Esophagus squamous epithelium (tissue), 5 donors: ENCODE results near the gene MRPL44. TPM values are rescaled to one million over a fixed set of nuclear protein-coding genes. Genes with fewer than 3 reads are reported as not detected.
A peak's percentile ranks its signal among the peaks of the same experiment; 100 is the strongest.
"Not testable (repeated sequence)": the region's sequence is repeated elsewhere in the genome, so short reads cannot be mapped to it uniquely, and the experiment has no call there.

Experiments used
- DNase-seq: peaks from one replicate; lab custom pipeline; 2025; lab: John Stamatoyannopoulos, UW
- H3K27ac ChIP-seq, 4 donors: fragments of 200-600 bp; sonication (generic); one replicate each; pipeline ENCODE4 v1.5.1; 2016 to 2019; ENCODE audit warnings: mild to moderate bottlenecking in 1 of 4
- H3K27me3 ChIP-seq, 4 donors: fragments of 200-600 bp; sonication (generic); 1 replicate in 3 of 4; 2 replicates in 1 of 4; pipeline versions ENCODE4 v1.5.1 to v1.6.0; 2017 to 2021; ENCODE audit warnings: antibody characterized with exemption in 1 of 4
- H3K36me3 ChIP-seq, 3 donors: fragments of 200-600 bp; sonication (generic); one replicate each; pipeline ENCODE4 v1.5.1; 2016 to 2019
- H3K4me1 ChIP-seq, 3 donors: fragments of 200-600 bp; sonication (generic); one replicate each; pipeline ENCODE4 v1.5.1; 2017 to 2019
- H3K4me3 ChIP-seq, 4 donors: fragments of 200-600 bp; sonication (generic); 1 replicate in 3 of 4; 2 replicates in 1 of 4; pipeline ENCODE4 v1.5.1; 2016 to 2019; ENCODE audit warnings: mild to moderate bottlenecking in 2 of 4, moderate library complexity in 1 of 4
- H3K9me3 ChIP-seq, 3 donors: fragments of 200-600 bp; sonication (generic); one replicate each; pipeline ENCODE4 v1.5.1; 2016 to 2019
- CTCF ChIP-seq, 6 experiments: fragments of 450-650 bp in 4 of 6; fragments of 200-600 bp in 2 of 6; sonication (generic) in 2 of 6; IDR thresholded peaks; one replicate each; pipeline ENCODE4 v1.5.1; 2016 to 2019; ENCODE audit warnings: antibody characterized with exemption in 6 of 6, mild to moderate bottlenecking in 4 of 6, moderate library complexity in 4 of 6
- POLR2A ChIP-seq, 4 donors: fragments of 450-650 bp; IDR thresholded peaks; one replicate each; pipeline ENCODE4 v1.6.1; 2017; ENCODE audit warnings: antibody characterized with exemption in 4 of 4, mild to moderate bottlenecking in 4 of 4, moderate library complexity in 3 of 4
- WGBS, 2 donors: methylation state at CpG; one replicate each; pipeline ENCODE4 v1.1.5; 2018; 5-methylcytosine and 5-hydroxymethylcytosine counted together
- intact Hi-C: fragments of 100-400 bp; cut with DNase I; formaldehyde crosslinking; loops from one replicate; pipeline ENCODE4 v1.15.0; 2022
- total RNA-seq, 4 donors: library from RNA; depleted of rRNA; stranded (reverse); fragments of >200 nt; gene quantifications; one replicate each; pipeline ENCODE4 v1.1.0, GENCODE V29; 2016
- donor health status: DM: yes; HTN: yes; CAD: no.

Gene MRPL44
- total RNA-seq, 4 donors from 2014 or later = 18.5 to 35.6 (median 23.5) TPM

- H3K27ac ChIP-seq = no peak overlapping the region
Measured at GRCh38 chr2:223936862-223937326, 20.4 kb upstream of the MRPL44 start.

GRCh38 chr2:223937535-223937934, 19.7 kb upstream of the MRPL44 start:
- WGBS, 2 donors = 0% methylated on average over 1 of the region's 1 CpG
- Histone ChIP-seq H3K27ac (no peak overlapping the region), H3K4me3 (no peak overlapping the region), H3K36me3 (peaks cover 0 to 5% (median 0%) of the 10 kb centered on the region in 3 donors), H3K4me1 (peaks cover 8 to 81% (median 36%) of the 10 kb centered on the region in 3 donors), H3K27me3 (no peaks in the 10 kb centered on the region), H3K9me3 (no peaks in the 10 kb centered on the region)
- intact Hi-C loops = no loop called here
- no peak for TF ChIP-seq POLR2A (IDR thresholded peaks at IDR 0.05)
- no peak for TF ChIP-seq CTCF (IDR thresholded peaks at IDR 0.05)
- no peak for DNase-seq

More at GRCh38 chr2:223936862-223937326, 20.4 kb upstream of the MRPL44 start:
- no peak for TF ChIP-seq POLR2A (IDR thresholded peaks at IDR 0.05)
- no peak for TF ChIP-seq CTCF (IDR thresholded peaks at IDR 0.05)
- intact Hi-C loops = no loop called here
- DNase-seq = no peak
- peaks cover 6 to 74% (median 34%) of the 10 kb centered on the region in 3 donors for H3K4me1 ChIP-seq
- peaks cover 0 to 5% (median 0%) of the 10 kb centered on the region in 3 donors for H3K36me3 ChIP-seq
- no peak overlapping the region for H3K4me3 ChIP-seq
- H3K27me3 ChIP-seq = no peaks in the 10 kb centered on the region
- no peaks in the 10 kb centered on the region for H3K9me3 ChIP-seq
- 46 to 67% methylated on average over 5 of the region's 5 CpGs for WGBS, 2 donors

- H3K27me3 ChIP-seq, H3K9me3 ChIP-seq, H3K36me3 ChIP-seq, H3K4me3 ChIP-seq, H3K27ac ChIP-seq, intact Hi-C loops, DNase-seq: not testable (repeated sequence)
- 38 to 48% methylated on average over 2 of the region's 2 CpGs for WGBS, 2 donors
- peaks cover 8 to 86% (median 42%) of the 10 kb centered on the region in 3 donors for H3K4me1 ChIP-seq
Measured at GRCh38 chr2:223939438-223939837, 17.8 kb upstream of the MRPL44 start.

GRCh38 chr2:223941579-223942277, 15.5 kb upstream of the MRPL44 start:
- H3K36me3 ChIP-seq = peaks cover 0 to 5% (median 0%) of the 10 kb centered on the region in 3 donors
- DNase-seq = no peak
- H3K4me1 ChIP-seq = peaks cover 8 to 76% (median 32%) of the 10 kb centered on the region in 3 donors
- H3K27ac ChIP-seq = peak overlapping the region in 1 of 4 donors; percentile 14
- H3K27me3 ChIP-seq = no peaks in the 10 kb centered on the region
- 37 to 41% methylated on average over 10 to 11 of the region's 12 CpGs for WGBS, 2 donors
- no peaks in the 10 kb centered on the region for H3K9me3 ChIP-seq
- H3K4me3 ChIP-seq = no peak overlapping the region
- no peak for TF ChIP-seq POLR2A (IDR thresholded peaks at IDR 0.05)
- TF ChIP-seq CTCF (IDR thresholded peaks at IDR 0.05) = no peak
- intact Hi-C loops = no loop called here

GRCh38 chr2:223943135-223943534, 14.1 kb upstream of the MRPL44 start:
- Histone ChIP-seq H3K27ac (peak overlapping the region in 2 of 4 donors; percentile 30 to 95), H3K36me3 (peaks cover 0 to 5% (median 0%) of the 10 kb centered on the region in 3 donors), H3K9me3 (no peaks in the 10 kb centered on the region), H3K27me3 (no peaks in the 10 kb centered on the region), H3K4me3 (peak overlapping the region in 3 of 4 donors; percentile 81 to 98 (median 96)), H3K4me1 (peaks cover 8 to 69% (median 20%) of the 10 kb centered on the region in 3 donors)
- TF ChIP-seq CTCF (IDR thresholded peaks at IDR 0.05) (no peak), POLR2A (IDR thresholded peaks at IDR 0.05) (no peak)
- intact Hi-C loops = no loop called here
- WGBS, 2 donors = 54 to 77% methylated on average over 1 of the region's 1 CpG
- no peak for DNase-seq
